Endothelial cell of umbilical vein (primary cell): Measurements from ENCODE around the gene EFNA5. TPM values are rescaled to one million over a fixed set of nuclear protein-coding genes. Genes with fewer than 3 reads are reported as not detected.

ENCODE experiments used
- BruUV-seq: library from RNA; stranded (reverse); fragments of 400-500 nt; replicated peaks from 2 replicates; lab custom pipeline; 2021; lab: Mats Ljungman, UMichigan
- CTCF ChIA-PET: fragments of 300-600, 350-600 bp; sonication (Branson Sonifier 250); formaldehyde crosslinking; loops from one replicate; lab custom pipeline; 2021; ENCODE audit warnings: antibody characterized with exemption, inconsistent platforms; lab: Charles Lee
- POLR2A ChIA-PET: fragments of 300-600, 350-600 bp; sonication (Branson Sonifier 250); formaldehyde crosslinking; loops from one replicate; lab custom pipeline; 2021; ENCODE audit warnings: antibody characterized with exemption, inconsistent platforms; lab: Charles Lee
- DNase-seq: peaks from one replicate; pipeline ENCODE4 v3.0.0-alpha.2; 2011; ENCODE audit warnings: low read depth, low spot score
- FAIRE-seq: peaks from 2 replicates; lab custom pipeline; 2011; peaks lifted over from hg19 to GRCh38; lab: Jason Lieb, UNC
- H2AFZ ChIP-seq: 2 replicates; pipeline ENCODE4 v1.6.0; 2012; ENCODE audit warnings: low read depth, low read length, control low read depth, inconsistent platforms
- H3K27ac ChIP-seq: 2 replicates; pipeline ENCODE4 v1.5.1; 2011; ENCODE audit warnings: low read depth, mild to moderate bottlenecking, control low read depth, low read length, moderate library complexity; ENCODE audit not compliant: insufficient read depth
- H3K27me3 ChIP-seq, 2 experiments: 2 replicates each; pipeline versions ENCODE4 v1.6.0 to v1.6.1; 2011; ENCODE audit warnings: low read length in 2 of 2, mixed read lengths in 1 of 2; ENCODE audit not compliant: control insufficient read depth in 2 of 2, insufficient read depth in 2 of 2
- H3K36me3 ChIP-seq, 2 experiments: 2 replicates in 1 of 2; 3 replicates in 1 of 2; pipeline ENCODE4 v1.5.1; 2011; ENCODE audit warnings: low read length in 2 of 2, mild to moderate bottlenecking in 1 of 2, moderate library complexity in 1 of 2; ENCODE audit not compliant: control insufficient read depth in 2 of 2, insufficient read depth in 2 of 2; ENCODE audit errors: extremely low read depth in 1 of 2
- H3K4me1 ChIP-seq: 3 replicates; pipeline ENCODE4 v1.5.1; 2011; ENCODE audit warnings: mild to moderate bottlenecking, low read length; ENCODE audit not compliant: control insufficient read depth, insufficient read depth; ENCODE audit errors: extremely low read depth
- H3K4me2 ChIP-seq: 2 replicates; pipeline ENCODE4 v1.6.1; 2011; ENCODE audit warnings: low read length, control low read depth, mixed read lengths; ENCODE audit not compliant: insufficient read depth
- H3K4me3 ChIP-seq, 3 experiments: fragments of 200-600 bp in 1 of 3; sonication (generic), shearing (Covaris generic) in 1 of 3; replicated peaks in 1 of 3; 2 replicates each; pipeline ENCODE4 v1.5.1; 2011 to 2016; ENCODE audit warnings: control low read depth in 3 of 3, low read length in 3 of 3, mild to moderate bottlenecking in 2 of 3, inconsistent platforms in 1 of 3, low read depth in 1 of 3, moderate library complexity in 1 of 3; ENCODE audit not compliant: insufficient read depth in 1 of 3
- H3K79me2 ChIP-seq: 2 replicates; pipeline ENCODE4 v1.6.0; 2012; ENCODE audit warnings: low read length, inconsistent platforms; ENCODE audit not compliant: control insufficient read depth, insufficient read depth
- H3K9ac ChIP-seq: replicated peaks from 2 replicates; pipeline ENCODE3; 2011; ENCODE audit warnings: low read length, control low read depth; ENCODE audit not compliant: insufficient read depth; ENCODE audit errors: extremely low read depth
- H3K9me1 ChIP-seq: replicated peaks from 3 replicates; pipeline ENCODE4 v1.6.0; 2011; ENCODE audit warnings: mild to moderate bottlenecking, low read length; ENCODE audit not compliant: control insufficient read depth, insufficient read depth; ENCODE audit errors: extremely low read depth
- H3K9me3 ChIP-seq: replicated peaks from 2 replicates; pipeline ENCODE4 v1.5.1; 2012; ENCODE audit warnings: low read length, inconsistent platforms; ENCODE audit not compliant: control insufficient read depth, insufficient read depth
- H4K20me1 ChIP-seq: replicated peaks from 2 replicates; pipeline ENCODE3; 2011; ENCODE audit warnings: mild to moderate bottlenecking, low read length; ENCODE audit not compliant: control insufficient read depth, insufficient read depth; ENCODE audit errors: extremely low read depth
- CTCF ChIP-seq, 2 donors: IDR thresholded peaks; 1 replicate in 1 of 2; 2 replicates in 1 of 2; pipeline ENCODE4 v1.5.1; 2011; ENCODE audit warnings: low read length in 2 of 2, mild to moderate bottlenecking in 2 of 2, moderate library complexity in 2 of 2, control low read depth in 1 of 2, inconsistent platforms in 1 of 2, low read depth in 1 of 2; ENCODE audit not compliant: insufficient read depth in 1 of 2; ENCODE audit errors: extremely low read depth in 1 of 2
- EZH2 ChIP-seq: IDR thresholded peaks from 2 replicates; pipeline ENCODE4 v1.6.1; 2012; ENCODE audit warnings: borderline replicate concordance, low read depth, mild to moderate bottlenecking, moderate library complexity, low read length, inconsistent platforms; ENCODE audit not compliant: severe bottlenecking
- FOS ChIP-seq: IDR thresholded peaks from 2 replicates; pipeline ENCODE4 v1.6.1; 2011; ENCODE audit warnings: mild to moderate bottlenecking, low read length, moderate library complexity, borderline replicate concordance; ENCODE audit not compliant: insufficient read depth
- GATA2 ChIP-seq: IDR thresholded peaks from 2 replicates; pipeline ENCODE4 v1.7.0; 2011; ENCODE audit warnings: low read depth, mild to moderate bottlenecking, moderate library complexity, mixed read lengths, low read length; ENCODE audit not compliant: insufficient read length, insufficient read depth
- JUN ChIP-seq: IDR thresholded peaks from 2 replicates; pipeline ENCODE4 v1.6.1; 2011; ENCODE audit warnings: borderline replicate concordance, low read depth; ENCODE audit not compliant: insufficient read length, insufficient read depth
- MAX ChIP-seq: IDR thresholded peaks from 2 replicates; pipeline ENCODE4 v1.6.1; 2011; ENCODE audit not compliant: insufficient read depth, insufficient read length
- MYC ChIP-seq: IDR thresholded peaks from one replicate; pipeline ENCODE4 v1.6.1; 2011; ENCODE audit warnings: mild to moderate bottlenecking, low read depth, low read length
- POLR2A ChIP-seq: IDR thresholded peaks from 2 replicates; pipeline ENCODE4 v1.6.1; 2012; ENCODE audit warnings: low read depth, mild to moderate bottlenecking, control low read depth, low read length
- POLR2AphosphoS5 ChIP-seq: IDR thresholded peaks from 2 replicates; pipeline ENCODE4 v1.6.1; 2012; ENCODE audit warnings: low read depth, mild to moderate bottlenecking, control low read depth, low read length, moderate library complexity; ENCODE audit not compliant: insufficient read depth
- dilution Hi-C: fragments of 300-500 bp; cut with MboI; formaldehyde crosslinking; loops from one replicate; pipeline ENCODE4 v1.15.0; 2019; ENCODE audit warnings: low sequenced_read_pairs; ENCODE audit not compliant: extremely low pct_ligation_motif_present
- intact Hi-C: fragments of 100-400 bp; cut with micrococcal nuclease; formaldehyde crosslinking; loops from one replicate; pipeline ENCODE4 v1.10.0; 2022
- polyA plus RNA-seq, 4 experiments: library from polyadenylated mRNA; depleted of rRNA in 3 of 4; stranded (reverse) in 3 of 4; unstranded in 1 of 4; fragments of >200 nt; gene quantifications; 2 replicates each; pipeline versions ENCODE4 v1.2.1 to v1.2.3, GENCODE V29; 2011 to 2012; ENCODE audit warnings: missing spikeins in 1 of 4
- total RNA-seq: library from RNA; stranded (reverse); gene quantifications from 2 replicates; pipeline ENCODE4 v1.2.3, GENCODE V29; 2021

EFNA5 gene
- total and polyA plus RNA-seq, 2 donors (not counting 3 experiments of a cell fraction or from before 2014, with no cell fraction given) = 13.6 to 22.1 TPM

GRCh38 chr5:107500840-107501239 lies 169.9 kb downstream of the EFNA5 start:
- dilution Hi-C loops (no loop called here), intact Hi-C loops (loop anchor here (2.0 kb wide), 1 partner anchor 172 kb away; no protein-coding TSS in a partner anchor)
- Histone ChIP-seq H3K79me2 (peaks cover 42% of the 10 kb centered on the region), H3K9ac (peak overlapping the region; percentile 98), H3K9me1 (no peaks in the 10 kb centered on the region), H3K27me3 (no peaks in the 10 kb centered on the region), H3K9me3 (no peaks in the 10 kb centered on the region), H3K27ac (peak overlapping the region; percentile 97), H3K4me2 (peak overlapping the region; percentile 82), H4K20me1 (no peaks in the 10 kb centered on the region), H3K4me1 (peaks cover 24% of the 10 kb centered on the region), H2AFZ (no peak overlapping the region), H3K36me3 (peaks cover 0 to 3% of the 10 kb centered on the region in 2 experiments), H3K4me3 (peak overlapping the region; percentile 26 to 90 (median 43))
- CTCF ChIA-PET = interaction anchor here (0.7 to 6.3 kb wide), 3 partner anchors 31 to 254 kb away, joined by 3 to 65 read pairs (median 22); no protein-coding TSS in a partner anchor
- DNase-seq (peak; percentile 46), FAIRE-seq (peak; percentile 18)
- BruUV-seq = no TSS peak
- POLR2A ChIA-PET = no interaction called here
- TF ChIP-seq POLR2A = no peak
- no peak for TF ChIP-seq EZH2
- TF ChIP-seq MAX = no peak
- TF ChIP-seq FOS = no peak
- no peak for TF ChIP-seq CTCF (IDR thresholded peaks at IDR 0.05; ENCODE audit: extremely low read depth in 1 of 2, insufficient read depth in 1 of 2, low read depth in 1 of 2, low read length in 2 of 2)
- no peak for TF ChIP-seq GATA2
- TF ChIP-seq POLR2AphosphoS5 = no peak
- TF ChIP-seq MYC = no peak
- TF ChIP-seq JUN = no peak
